Measurements from ENCODE around the gene EZH2.

Gene EZH2

GRCh38 chr7:148867596-148868377, 16.3 kb downstream of the EZH2 start:
- H3K27ac ChIP-seq, result no peak overlapping the region
- no peak for DNase-seq (ENCODE audit: low spot score)
- TF ChIP-seq, protein P1, sequence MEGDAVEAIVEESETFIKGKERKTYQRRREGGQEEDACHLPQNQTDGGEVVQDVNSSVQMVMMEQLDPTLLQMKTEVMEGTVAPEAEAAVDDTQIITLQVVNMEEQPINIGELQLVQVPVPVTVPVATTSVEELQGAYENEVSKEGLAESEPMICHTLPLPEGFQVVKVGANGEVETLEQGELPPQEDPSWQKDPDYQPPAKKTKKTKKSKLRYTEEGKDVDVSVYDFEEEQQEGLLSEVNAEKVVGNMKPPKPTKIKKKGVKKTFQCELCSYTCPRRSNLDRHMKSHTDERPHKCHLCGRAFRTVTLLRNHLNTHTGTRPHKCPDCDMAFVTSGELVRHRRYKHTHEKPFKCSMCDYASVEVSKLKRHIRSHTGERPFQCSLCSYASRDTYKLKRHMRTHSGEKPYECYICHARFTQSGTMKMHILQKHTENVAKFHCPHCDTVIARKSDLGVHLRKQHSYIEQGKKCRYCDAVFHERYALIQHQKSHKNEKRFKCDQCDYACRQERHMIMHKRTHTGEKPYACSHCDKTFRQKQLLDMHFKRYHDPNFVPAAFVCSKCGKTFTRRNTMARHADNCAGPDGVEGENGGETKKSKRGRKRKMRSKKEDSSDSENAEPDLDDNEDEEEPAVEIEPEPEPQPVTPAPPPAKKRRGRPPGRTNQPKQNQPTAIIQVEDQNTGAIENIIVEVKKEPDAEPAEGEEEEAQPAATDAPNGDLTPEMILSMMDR (conservative IDR thresholded peaks at IDR 0.05; ENCODE audit: low read depth), result no peak
- ChIA-PET CTCF (no interaction called here), POLR2A (ENCODE audit: low non-redundant PET) (no interaction called here)

DNA sequence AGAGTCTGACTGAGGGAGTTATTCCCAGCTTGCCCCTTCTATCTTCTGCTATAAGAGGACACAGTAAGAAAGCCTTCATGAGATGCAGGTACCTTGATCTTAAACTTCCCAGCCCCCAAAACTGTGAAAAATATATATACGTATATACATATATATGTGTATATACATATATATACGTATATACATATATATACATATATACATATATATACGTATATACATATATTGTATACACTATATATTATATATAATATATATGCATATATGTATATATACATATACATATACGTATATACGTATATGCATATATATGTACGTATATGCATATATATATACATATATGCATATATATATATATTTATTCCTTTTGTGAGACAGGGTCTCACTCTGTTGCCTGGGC, 17.7 kb downstream of the EZH2 start:
- TF ChIP-seq, protein P1 (conservative IDR thresholded peaks at IDR 0.05; ENCODE audit: low read depth), result no peak
- CTCF ChIA-PET, result no interaction called here

GRCh38 chr7:148865283-148865682, 18.8 kb downstream of the EZH2 start:
- CTCF ChIA-PET, result no interaction called here
- POLR2A ChIA-PET (ENCODE audit: low non-redundant PET), result no interaction called here

More for the DNA sequence above, 17.7 kb downstream of the EZH2 start:
- POLR2A ChIA-PET (ENCODE audit: low non-redundant PET), result no interaction called here
- no peak for DNase-seq (ENCODE audit: low spot score)
- no peak overlapping the region for H3K27ac ChIP-seq

GRCh38 chr7:148863324-148863723, 20.8 kb downstream of the EZH2 start:
- ChIA-PET POLR2A (ENCODE audit: low non-redundant PET) (no interaction called here), CTCF (interaction anchor here (0.7 kb wide), 1 partner anchor 64 kb away, joined by 3 read pairs; no protein-coding TSS in a partner anchor)
- TF ChIP-seq, protein P1 (conservative IDR thresholded peaks at IDR 0.05; ENCODE audit: low read depth), result no peak
- DNase-seq (ENCODE audit: low spot score), result no peak
- no peak overlapping the region for H3K27ac ChIP-seq

More at GRCh38 chr7:148865283-148865682, 18.8 kb downstream of the EZH2 start:
- no peak for DNase-seq (ENCODE audit: low spot score)
- H3K27ac ChIP-seq, result no peak overlapping the region
- TF ChIP-seq, protein P1 (conservative IDR thresholded peaks at IDR 0.05; ENCODE audit: low read depth), result no peak

GRCh38 chr7:148862481-148862880, 21.6 kb downstream of the EZH2 start:
- ChIA-PET CTCF (no interaction called here), POLR2A (ENCODE audit: low non-redundant PET) (no interaction called here)
- TF ChIP-seq, protein P1 (conservative IDR thresholded peaks at IDR 0.05; ENCODE audit: low read depth), result no peak
- no peak overlapping the region for H3K27ac ChIP-seq
- no peak for DNase-seq (ENCODE audit: low spot score)

DNA sequence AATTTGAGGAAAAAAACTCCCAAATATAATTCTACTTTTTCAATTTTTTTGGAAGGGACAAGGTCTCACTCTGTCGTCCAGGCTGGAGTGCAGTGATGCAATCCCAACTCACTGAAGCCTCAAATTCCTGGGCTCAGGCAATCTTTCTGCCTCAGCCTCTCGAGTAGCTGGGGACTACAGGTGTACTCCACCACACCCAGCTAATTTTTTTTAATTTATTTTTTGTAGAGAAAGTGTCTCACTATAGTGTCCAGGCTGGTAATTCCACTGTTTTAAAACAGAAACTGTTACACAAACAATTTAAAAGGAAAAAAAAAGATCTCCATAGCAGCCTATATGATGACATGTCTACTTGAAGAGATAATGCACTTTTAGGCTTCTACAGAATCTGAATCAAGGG, 25.6 kb downstream of the EZH2 start:
- ChIA-PET CTCF (no interaction called here), POLR2A (ENCODE audit: low non-redundant PET) (no interaction called here)

More for the DNA sequence above, 25.6 kb downstream of the EZH2 start:
- no peak overlapping the region for H3K27ac ChIP-seq
- DNase-seq (ENCODE audit: low spot score), result no peak
- TF ChIP-seq, protein P1 (conservative IDR thresholded peaks at IDR 0.05; ENCODE audit: low read depth), result no peak

All from RWPE1 (cell line).